Transverse colon (tissue), 4 donors: ENCODE data around the gene VSNL1. TPM values are rescaled to one million over a fixed set of nuclear protein-coding genes. Genes with fewer than 3 reads are reported as not detected.
A peak's percentile ranks its signal among the peaks of the same experiment; 100 is the strongest.

Source experiments
- DNase-seq: peaks from one replicate; pipeline ENCODE4 v3.0.0-alpha.2; 2019
- H3K27ac ChIP-seq, 4 donors: fragments of 200-600 bp; sonication (generic); 2 replicates each; pipeline ENCODE4 v1.5.1; 2016 to 2018; ENCODE audit warnings: inconsistent platforms in 4 of 4
- H3K27me3 ChIP-seq: fragments of 200-600 bp; sonication (generic); 2 replicates; pipeline ENCODE4 v1.5.1; 2017; ENCODE audit warnings: inconsistent platforms
- H3K36me3 ChIP-seq, 4 donors: fragments of 200-600 bp; sonication (generic); 2 replicates each; pipeline ENCODE4 v1.5.1; 2017 to 2019; ENCODE audit warnings: inconsistent platforms in 4 of 4
- H3K4me1 ChIP-seq, 4 donors: fragments of 200-600 bp; sonication (generic); 2 replicates each; pipeline ENCODE4 v1.5.1; 2017 to 2020; ENCODE audit warnings: inconsistent platforms in 4 of 4
- H3K4me3 ChIP-seq, 4 donors: fragments of 200-600 bp; sonication (generic); 1 replicate in 1 of 4; 2 replicates in 3 of 4; pipeline versions ENCODE4 v1.5.1 to v1.6.1; 2017 to 2019; ENCODE audit warnings: inconsistent platforms in 4 of 4
- H3K9me3 ChIP-seq, 2 donors: fragments of 200-600 bp; sonication (generic); 2 replicates each; pipeline ENCODE4 v1.5.1; 2017 to 2019; ENCODE audit warnings: inconsistent platforms in 2 of 2
- EP300 ChIP-seq: sonication (generic); formaldehyde crosslinking; IDR thresholded peaks from one replicate; pipeline ENCODE4 v1.6.1; 2017; ENCODE audit warnings: antibody characterized with exemption, low read depth
- POLR2A ChIP-seq: fragments of 450-650 bp; IDR thresholded peaks from one replicate; pipeline ENCODE4 v1.6.1; 2016; ENCODE audit warnings: antibody characterized with exemption, mild to moderate bottlenecking, moderate library complexity
- POLR2AphosphoS5 ChIP-seq, 3 donors: sonication (generic); formaldehyde crosslinking; IDR thresholded peaks; one replicate each; pipeline ENCODE4 v1.6.1; 2016; ENCODE audit warnings: antibody characterized with exemption in 3 of 3
- WGBS, 2 donors: methylation state at CpG; one replicate each; pipeline ENCODE4 v1.1.5; 2018; ENCODE audit warnings: low coverage in 1 of 2; 5-methylcytosine and 5-hydroxymethylcytosine counted together
- in situ Hi-C, 4 donors: fragments of 200-750 bp; cut with MboI; loops; one replicate each; pipeline versions ENCODE4 v1.15.0 to v1.15.1; 2017; ENCODE audit warnings: low sequenced_read_pairs in 3 of 4, low pct_ligation_motif_present in 1 of 4, low pct_unique_long_range_greater_than_20kb in 1 of 4
- intact Hi-C: fragments of 100-400 bp; cut with DNase I; formaldehyde crosslinking; loops from one replicate; pipeline ENCODE4 v1.15.1; 2023; ENCODE audit warnings: low total_unique reads
- total RNA-seq, 4 donors: library from RNA; depleted of rRNA; stranded (reverse); fragments of >200 nt; gene quantifications; one replicate each; pipeline ENCODE4 v1.1.0, GENCODE V29; 2016
- TF ChIP-seq, protein P1 (sequence below), 5 experiments: fragments of 200-600 bp in 3 of 5; fragments of 450-650 bp in 2 of 5; sonication (generic) in 3 of 5; IDR thresholded peaks; 1 replicate in 2 of 5; 2 replicates in 3 of 5; pipeline ENCODE4 v1.5.1; 2016 to 2017; ENCODE audit warnings: antibody characterized with exemption in 5 of 5, inconsistent platforms in 3 of 5, mild to moderate bottlenecking in 2 of 5, moderate library complexity in 1 of 5

The VSNL1 gene
- total RNA-seq, 4 donors from 2014 or later, result 0.96 to 1.1 TPM; not detected in 2

DNA sequence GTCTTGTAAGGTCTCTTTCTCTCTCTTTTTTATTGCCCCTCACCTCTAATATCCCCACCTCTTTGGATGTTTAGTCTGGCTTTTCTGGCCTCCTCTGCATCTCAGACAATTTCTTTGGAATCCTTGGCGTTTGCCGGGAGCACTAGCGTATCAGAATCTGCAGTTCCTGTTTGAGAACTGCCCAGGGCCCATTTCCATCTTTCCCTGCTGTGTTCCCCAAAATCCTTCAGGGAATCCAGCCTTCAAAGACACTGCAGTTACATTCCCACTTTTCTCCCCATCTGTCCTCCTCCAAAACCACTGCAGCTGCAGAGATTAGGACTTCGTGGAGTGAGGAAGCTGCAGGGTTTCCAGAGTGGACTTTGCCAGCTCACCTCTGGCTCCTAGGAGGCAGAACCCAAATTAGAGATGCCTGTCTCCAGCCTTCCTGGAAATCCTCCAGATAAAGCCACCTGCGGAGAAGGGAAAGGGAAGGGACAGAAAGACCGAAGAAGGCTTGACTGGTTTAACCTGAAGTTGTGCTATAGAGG lies 2.7 kb downstream of the VSNL1 start:
- no peaks in the 10 kb centered on the region for H3K9me3 ChIP-seq
- peaks cover 53% of the 10 kb centered on the region for H3K27me3 ChIP-seq
- 35 to 47% methylated on average over 4 to 6 of the region's 6 CpGs for WGBS, 2 donors
- DNase-seq, result no peak
- H3K4me3 ChIP-seq, result no peak overlapping the region
- in situ Hi-C loops (no loop called here), intact Hi-C loops (no loop called here)
- TF ChIP-seq POLR2A (no peak), POLR2AphosphoS5 (IDR thresholded peaks at IDR 0.05) (no peak), EP300 (no peak)
- TF ChIP-seq, protein P1, sequence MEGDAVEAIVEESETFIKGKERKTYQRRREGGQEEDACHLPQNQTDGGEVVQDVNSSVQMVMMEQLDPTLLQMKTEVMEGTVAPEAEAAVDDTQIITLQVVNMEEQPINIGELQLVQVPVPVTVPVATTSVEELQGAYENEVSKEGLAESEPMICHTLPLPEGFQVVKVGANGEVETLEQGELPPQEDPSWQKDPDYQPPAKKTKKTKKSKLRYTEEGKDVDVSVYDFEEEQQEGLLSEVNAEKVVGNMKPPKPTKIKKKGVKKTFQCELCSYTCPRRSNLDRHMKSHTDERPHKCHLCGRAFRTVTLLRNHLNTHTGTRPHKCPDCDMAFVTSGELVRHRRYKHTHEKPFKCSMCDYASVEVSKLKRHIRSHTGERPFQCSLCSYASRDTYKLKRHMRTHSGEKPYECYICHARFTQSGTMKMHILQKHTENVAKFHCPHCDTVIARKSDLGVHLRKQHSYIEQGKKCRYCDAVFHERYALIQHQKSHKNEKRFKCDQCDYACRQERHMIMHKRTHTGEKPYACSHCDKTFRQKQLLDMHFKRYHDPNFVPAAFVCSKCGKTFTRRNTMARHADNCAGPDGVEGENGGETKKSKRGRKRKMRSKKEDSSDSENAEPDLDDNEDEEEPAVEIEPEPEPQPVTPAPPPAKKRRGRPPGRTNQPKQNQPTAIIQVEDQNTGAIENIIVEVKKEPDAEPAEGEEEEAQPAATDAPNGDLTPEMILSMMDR (IDR thresholded peaks at IDR 0.05), result no peak
- H3K27ac ChIP-seq, result peak overlapping the region in 3 of 4 donors; percentile 18 to 57 (median 32)
- H3K36me3 ChIP-seq, result no peaks in the 10 kb centered on the region
- H3K4me1 ChIP-seq, result peaks cover 0 to 35% (median 13%) of the 10 kb centered on the region in 4 donors

DNA sequence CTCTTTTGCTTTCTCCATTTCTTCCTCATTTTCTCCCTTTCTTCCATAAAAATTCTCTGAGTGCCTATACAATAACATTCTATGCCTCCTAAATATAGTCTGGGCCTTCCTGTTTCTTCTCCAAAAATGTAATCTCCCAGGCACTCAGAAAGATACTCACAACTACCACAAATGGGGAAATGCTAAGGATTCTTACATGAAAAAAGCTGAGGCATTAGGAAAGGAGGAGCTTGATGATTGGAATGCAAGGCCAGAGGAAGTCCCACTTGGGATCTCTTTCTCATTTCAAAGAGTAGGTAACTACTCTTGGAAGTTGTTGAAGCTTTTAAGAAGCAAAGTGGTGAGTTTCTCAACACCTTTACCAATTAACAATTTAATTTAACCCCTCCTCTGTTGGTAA lies 3.4 kb downstream of the VSNL1 start:
- TF ChIP-seq EP300 (no peak), POLR2AphosphoS5 (IDR thresholded peaks at IDR 0.05) (no peak)
- TF ChIP-seq, protein P1 (IDR thresholded peaks at IDR 0.05), result no peak
- intact Hi-C loops (no loop called here), in situ Hi-C loops (no loop called here)
- Histone ChIP-seq H3K4me1 (peaks cover 0 to 31% (median 13%) of the 10 kb centered on the region in 4 donors), H3K36me3 (no peaks in the 10 kb centered on the region), H3K27me3 (peaks cover 51% of the 10 kb centered on the region), H3K27ac (peak overlapping the region in 3 of 4 donors; percentile 18 to 57 (median 32)), H3K4me3 (no peak overlapping the region), H3K9me3 (no peaks in the 10 kb centered on the region)
- DNase-seq, result no peak

DNA sequence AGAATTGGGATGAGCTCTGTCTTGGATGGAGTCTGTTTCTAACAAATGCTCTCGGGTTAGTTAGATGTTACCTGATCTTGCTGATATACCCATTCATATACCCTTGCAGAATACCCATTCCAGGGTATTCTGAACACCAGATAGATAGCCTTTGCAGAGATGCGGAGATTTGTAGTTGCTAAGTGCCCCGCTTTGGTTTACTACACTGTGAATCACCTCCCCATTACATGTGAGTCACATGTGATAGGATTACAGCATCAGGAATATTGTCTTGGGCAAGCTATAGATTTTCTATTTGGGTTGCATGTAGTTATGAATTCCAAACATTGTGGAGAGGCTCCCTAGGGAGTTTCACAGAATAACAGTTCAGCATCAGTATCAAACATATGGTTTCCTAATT lies 3.8 kb downstream of the VSNL1 start:
- no peaks in the 10 kb centered on the region for H3K36me3 ChIP-seq
- intact Hi-C loops (no loop called here), in situ Hi-C loops (no loop called here)
- no peaks in the 10 kb centered on the region for H3K9me3 ChIP-seq
- H3K27me3 ChIP-seq, result peaks cover 46% of the 10 kb centered on the region
- 62% methylated on average over 3 of the region's 3 CpGs; no CpG with 5 or more reads in 1 of the 2 donors for WGBS, 2 donors
- DNase-seq, result no peak
- no peak overlapping the region for H3K4me3 ChIP-seq
- peaks cover 0 to 30% (median 11%) of the 10 kb centered on the region in 4 donors for H3K4me1 ChIP-seq
- peak overlapping the region in 1 of 4 donors; percentile 57 for H3K27ac ChIP-seq
- TF ChIP-seq POLR2A (no peak), EP300 (no peak), POLR2AphosphoS5 (IDR thresholded peaks at IDR 0.05) (no peak)
- TF ChIP-seq, protein P1 (IDR thresholded peaks at IDR 0.05), result no peak

DNA sequence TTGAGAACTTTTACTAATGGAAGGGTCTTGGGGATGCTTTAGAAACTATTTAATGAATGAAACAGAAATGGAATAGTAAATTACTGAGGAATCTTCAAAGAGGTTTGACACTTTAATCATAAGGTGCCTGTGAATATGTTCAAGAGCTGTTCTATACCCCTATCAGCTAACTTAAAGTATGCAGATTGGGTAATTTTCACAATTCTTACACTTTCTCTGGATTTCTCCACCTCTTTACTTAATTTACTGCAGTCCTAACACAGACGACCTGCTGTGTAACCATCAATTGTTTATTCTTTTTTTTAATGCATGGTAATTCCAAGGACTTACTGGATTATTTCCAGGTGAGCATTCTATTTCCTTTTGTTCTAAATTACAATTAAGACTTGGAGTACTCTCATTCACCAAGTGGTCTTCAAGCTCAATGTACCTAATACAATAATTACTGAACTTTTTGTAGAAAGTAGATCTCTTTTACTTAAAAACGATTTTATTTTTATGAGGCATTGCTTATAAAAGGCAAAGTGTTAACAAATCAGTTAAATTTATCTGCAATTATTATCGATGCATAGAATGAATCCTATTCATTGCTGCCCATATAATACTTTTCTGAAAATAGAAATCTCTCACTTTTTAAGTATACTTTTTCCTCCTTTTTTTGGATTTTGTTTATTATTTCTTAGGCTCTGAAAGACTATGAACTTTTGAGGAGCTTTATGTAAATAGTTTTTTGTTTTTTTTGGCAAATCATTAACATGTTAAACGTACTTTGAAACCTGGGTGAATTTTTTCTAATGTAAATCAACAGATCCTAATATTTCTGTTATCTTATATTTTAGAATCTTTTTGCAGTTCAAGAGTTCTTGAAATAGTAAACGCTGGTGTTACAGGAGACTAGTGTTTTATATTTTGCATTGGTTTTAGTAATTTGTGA lies 5.5 kb downstream of the VSNL1 start:
- intact Hi-C loops (no loop called here), in situ Hi-C loops (no loop called here)
- no peak for DNase-seq
- Histone ChIP-seq H3K4me3 (no peak overlapping the region), H3K27me3 (peaks cover 30% of the 10 kb centered on the region), H3K27ac (peak overlapping the region in 1 of 4 donors; percentile 12), H3K36me3 (no peaks in the 10 kb centered on the region), H3K4me1 (peaks cover 0 to 20% (median 3%) of the 10 kb centered on the region in 4 donors), H3K9me3 (no peaks in the 10 kb centered on the region)
- TF ChIP-seq, protein P1 (IDR thresholded peaks at IDR 0.05), result no peak
- TF ChIP-seq POLR2A (no peak), POLR2AphosphoS5 (IDR thresholded peaks at IDR 0.05) (no peak), EP300 (no peak)
- WGBS, 2 donors, result 37 to 42% methylated on average over 5 of the region's 5 CpGs
